Uterus (tissue), 4 donors: ENCODE results near the gene KCNG2. TPM values are rescaled to one million over a fixed set of nuclear protein-coding genes. Genes with fewer than 3 reads are reported as not detected.

Experiments
- DNase-seq, 2 donors: peaks; one replicate each; pipeline ENCODE4 v3.0.0-alpha.2; 2019 to 2020
- H3K27ac ChIP-seq, 2 donors: fragments of 200-600 bp; sonication (generic); 1 replicate in 1 of 2; 2 replicates in 1 of 2; pipeline ENCODE4 v1.5.1; 2016 to 2018
- H3K27me3 ChIP-seq, 2 donors: fragments of 200-600 bp; sonication (generic); one replicate each; pipeline ENCODE4 v1.5.1; 2018 to 2019; ENCODE audit warnings: control low read depth in 1 of 2
- H3K36me3 ChIP-seq, 2 donors: fragments of 200-600 bp; sonication (generic); one replicate each; pipeline ENCODE4 v1.5.1; 2019; ENCODE audit warnings: control low read depth in 1 of 2
- H3K4me1 ChIP-seq, 2 donors: fragments of 200-600 bp; sonication (generic); one replicate each; pipeline ENCODE4 v1.5.1; 2018 to 2019; ENCODE audit warnings: control low read depth in 1 of 2
- H3K4me3 ChIP-seq, 2 donors: fragments of 200-600 bp; sonication (generic); 1 replicate in 1 of 2; 2 replicates in 1 of 2; pipeline ENCODE4 v1.5.1; 2018 to 2019; ENCODE audit warnings: mild to moderate bottlenecking in 1 of 2
- H3K9me3 ChIP-seq, 2 donors: fragments of 200-600 bp; sonication (generic); one replicate each; pipeline ENCODE4 v1.5.1; 2019; ENCODE audit warnings: control low read depth in 1 of 2
- CTCF ChIP-seq, 4 experiments: fragments of 200-600 bp in 2 of 4; fragments of 450-650 bp in 2 of 4; sonication (generic) in 2 of 4; IDR thresholded peaks; one replicate each; pipeline ENCODE4 v1.5.1; 2016 to 2019; ENCODE audit warnings: antibody characterized with exemption in 4 of 4, mild to moderate bottlenecking in 2 of 4, moderate library complexity in 1 of 4
- POLR2A ChIP-seq, 2 donors: fragments of 450-650 bp; IDR thresholded peaks; one replicate each; pipeline ENCODE4 v1.6.1; 2016; ENCODE audit warnings: antibody characterized with exemption in 2 of 2, mild to moderate bottlenecking in 1 of 2, moderate library complexity in 1 of 2
- intact Hi-C: fragments of 100-400 bp; cut with DNase I; formaldehyde crosslinking; loops from one replicate; pipeline ENCODE4 v1.15.1; 2023; ENCODE audit warnings: low total_unique reads
- total RNA-seq, 4 donors: library from RNA; depleted of rRNA in 3 of 4; stranded (reverse); fragments of >200 nt in 3 of 4; gene quantifications; one replicate each; pipeline versions ENCODE4 v1.1.0 to v1.2.4, GENCODE V29; 2014 to 2023
- donor health status: DM: yes; HTN: yes; CAD: no.

KCNG2 gene
- total RNA-seq, 4 donors from 2014 or later, result 0.59 TPM; not detected in 3

- Histone ChIP-seq H3K4me1 (peaks cover 0 to 8% of the 10 kb centered on the region in 2 donors), H3K27ac (no peak overlapping the region), H3K36me3 (no peaks in the 10 kb centered on the region), H3K4me3 (no peak overlapping the region), H3K27me3 (no peaks in the 10 kb centered on the region), H3K9me3 (no peaks in the 10 kb centered on the region)
- DNase-seq, result no peak
- TF ChIP-seq CTCF (IDR thresholded peaks at IDR 0.05), result no peak
- TF ChIP-seq POLR2A (IDR thresholded peaks at IDR 0.05), result no peak
- intact Hi-C loops, result no loop called here
Observed at GRCh38 chr18:79945118-79946042, 147.6 kb downstream of the KCNG2 start.

GRCh38 chr18:79947054-79947755 is 149.5 kb downstream of the KCNG2 start:
- no peak for DNase-seq
- H3K27me3 ChIP-seq, result no peaks in the 10 kb centered on the region
- H3K36me3 ChIP-seq, result no peaks in the 10 kb centered on the region
- TF ChIP-seq POLR2A (IDR thresholded peaks at IDR 0.05) (no peak), CTCF (IDR thresholded peaks at IDR 0.05) (no peak)
- no peak overlapping the region for H3K4me3 ChIP-seq
- H3K9me3 ChIP-seq, result no peaks in the 10 kb centered on the region
- H3K27ac ChIP-seq, result no peak overlapping the region
- intact Hi-C loops, result no loop called here
- peaks cover 0 to 10% of the 10 kb centered on the region in 2 donors for H3K4me1 ChIP-seq

GRCh38 chr18:79947881-79948610 is 150.3 kb downstream of the KCNG2 start:
- Histone ChIP-seq H3K4me3 (no peak overlapping the region), H3K36me3 (no peaks in the 10 kb centered on the region), H3K27me3 (no peaks in the 10 kb centered on the region), H3K4me1 (peaks cover 0 to 10% of the 10 kb centered on the region in 2 donors), H3K27ac (no peak overlapping the region), H3K9me3 (no peaks in the 10 kb centered on the region)
- TF ChIP-seq CTCF (IDR thresholded peaks at IDR 0.05) (no peak), POLR2A (IDR thresholded peaks at IDR 0.05) (no peak)
- intact Hi-C loops, result no loop called here
- no peak for DNase-seq

GRCh38 chr18:79948719-79949411 is 151.1 kb downstream of the KCNG2 start:
- no peak overlapping the region for H3K4me3 ChIP-seq
- no peaks in the 10 kb centered on the region for H3K27me3 ChIP-seq
- no peak overlapping the region for H3K27ac ChIP-seq
- no peak for DNase-seq
- H3K4me1 ChIP-seq, result peaks cover 0 to 10% of the 10 kb centered on the region in 2 donors
- intact Hi-C loops, result no loop called here
- H3K9me3 ChIP-seq, result no peaks in the 10 kb centered on the region
- no peaks in the 10 kb centered on the region for H3K36me3 ChIP-seq
- TF ChIP-seq POLR2A (IDR thresholded peaks at IDR 0.05) (no peak), CTCF (IDR thresholded peaks at IDR 0.05) (no peak)

Other genes with a start within 250 kb of the KCNG2 start
- 10 to 100 TPM in 3 of 4 donors, 1 to 10 TPM in 1; 6.2 to 22.5 (median 20.4) TPM for gene CTDP1, start 118.1 kb upstream of the KCNG2 start, total RNA-seq
- gene SLC66A2, start 153.7 kb downstream of the KCNG2 start, total RNA-seq, result 10 to 100 TPM; 20.3 to 42.5 (median 32.5) TPM
- 10 to 100 TPM in 2 of 4 donors, 1 to 10 TPM in 2; 6.6 to 21.3 (median 15.0) TPM for gene HSBP1L1, start 166.7 kb downstream of the KCNG2 start, total RNA-seq
- 10 to 100 TPM in 3 of 4 donors, 1 to 10 TPM in 1; 7.4 to 80.7 (median 34.4) TPM for gene TXNL4A, start 190.6 kb downstream of the KCNG2 start, total RNA-seq
- 10 to 100 TPM; 18.2 to 54.7 (median 30.8) TPM for gene RBFA, start 236.5 kb downstream of the KCNG2 start, total RNA-seq